Measurements from ENCODE around the gene PRICKLE4. TPM values are rescaled to one million over a fixed set of nuclear protein-coding genes. Genes with fewer than 3 reads are reported as not detected.

Gene PRICKLE4
- total and polyA plus RNA-seq, 2 of the 13 experiments (the other 11 are each of a cell fraction or from before 2014, with no cell fraction given), result 0.92 to 1.2 TPM

- TF ChIP-seq TSC22D2 (CRISPR knock-in tag; IDR thresholded peaks at IDR 0.05; ENCODE audit: borderline replicate concordance) (no peak; the same call in 1 of the 2 replicates), ZNF567 (CRISPR knock-in tag; IDR thresholded peaks at IDR 0.05; ENCODE audit: borderline replicate concordance) (peak; percentile 30; the same call in 1 of the 2 replicates), PHF5A (CRISPR knock-in tag; IDR thresholded peaks at IDR 0.05; ENCODE audit: low read depth, unreplicated experiment) (peak; percentile 99), HOXA5 (CRISPR knock-in tag; IDR thresholded peaks at IDR 0.05) (peak; percentile 90; the same call in 1 of the 2 replicates), RORA (CRISPR knock-in tag; IDR thresholded peaks at IDR 0.05) (no peak), MYPOP (CRISPR knock-in tag; IDR thresholded peaks at IDR 0.05) (peak; percentile 86), FOXA3 (CRISPR knock-in tag; IDR thresholded peaks at IDR 0.05) (peak; percentile 57; the same call in 1 of the 2 replicates), TBX2 (CRISPR knock-in tag; IDR thresholded peaks at IDR 0.05; ENCODE audit: borderline replicate concordance) (peak; percentile 85), MAFG (CRISPR knock-in tag; IDR thresholded peaks at IDR 0.05) (no peak), EEA1 (CRISPR knock-in tag; IDR thresholded peaks at IDR 0.05; ENCODE audit: borderline replicate concordance) (0 out of 2 replicates have a peak, but pooled peaks have one; percentile 19), ZMYM2 (CRISPR knock-in tag; IDR thresholded peaks at IDR 0.05) (no peak), ETV5 (CRISPR knock-in tag; IDR thresholded peaks at IDR 0.05; ENCODE audit: borderline replicate concordance) (peak; percentile 99), AKAP8 (CRISPR knock-in tag; IDR thresholded peaks at IDR 0.05) (no peak; the same call in 1 of the 2 replicates), SIN3B (IDR thresholded peaks at IDR 0.05; ENCODE audit: low read length) (peak; percentile 97), CENPBD1 (CRISPR knock-in tag; IDR thresholded peaks at IDR 0.05; ENCODE audit: borderline replicate concordance, low read depth) (no peak), ZFP36L2 (CRISPR knock-in tag; IDR thresholded peaks at IDR 0.05) (0 out of 2 replicates have a peak, but pooled peaks have one; percentile 20), DZIP1 (CRISPR knock-in tag; IDR thresholded peaks at IDR 0.05) (peak; percentile 43; the same call in 1 of the 2 replicates), KLF9 (CRISPR knock-in tag; IDR thresholded peaks at IDR 0.05; ENCODE audit: low read depth) (0 out of 2 replicates have a peak, but pooled peaks have one; percentile 84), AHDC1 (CRISPR knock-in tag; IDR thresholded peaks at IDR 0.05; ENCODE audit: borderline replicate concordance) (0 out of 2 replicates have a peak, but pooled peaks have one; percentile 25)
Measured at GRCh38 chr6:41787219-41787917, 6.8 kb downstream of the PRICKLE4 start, which contains the start of gene TOMM6 (continued).

Data from HepG2 (cell line).